ENCODE results near the gene ST7.
A peak's percentile ranks its signal among the peaks of the same experiment; 100 is the strongest.

Gene ST7

GRCh38 chr7:117085275-117085674, 132.0 kb downstream of the ST7 start:
- TF ChIP-seq ZC3H10 (CRISPR knock-in tag; IDR thresholded peaks at IDR 0.05) = no peak
- no peak for TF ChIP-seq BACH2 (CRISPR knock-in tag; IDR thresholded peaks at IDR 0.05; ENCODE audit: borderline replicate concordance)
- TF ChIP-seq ZFP30 (CRISPR knock-in tag; IDR thresholded peaks at IDR 0.05) = no peak
- no peak for TF ChIP-seq ZNF70 (CRISPR knock-in tag; IDR thresholded peaks at IDR 0.05)
- no peak for TF ChIP-seq TOX (CRISPR knock-in tag; IDR thresholded peaks at IDR 0.05; ENCODE audit: borderline replicate concordance)
- TF ChIP-seq OSR1 (CRISPR knock-in tag; IDR thresholded peaks at IDR 0.05) = no peak
- TF ChIP-seq, protein P1, sequence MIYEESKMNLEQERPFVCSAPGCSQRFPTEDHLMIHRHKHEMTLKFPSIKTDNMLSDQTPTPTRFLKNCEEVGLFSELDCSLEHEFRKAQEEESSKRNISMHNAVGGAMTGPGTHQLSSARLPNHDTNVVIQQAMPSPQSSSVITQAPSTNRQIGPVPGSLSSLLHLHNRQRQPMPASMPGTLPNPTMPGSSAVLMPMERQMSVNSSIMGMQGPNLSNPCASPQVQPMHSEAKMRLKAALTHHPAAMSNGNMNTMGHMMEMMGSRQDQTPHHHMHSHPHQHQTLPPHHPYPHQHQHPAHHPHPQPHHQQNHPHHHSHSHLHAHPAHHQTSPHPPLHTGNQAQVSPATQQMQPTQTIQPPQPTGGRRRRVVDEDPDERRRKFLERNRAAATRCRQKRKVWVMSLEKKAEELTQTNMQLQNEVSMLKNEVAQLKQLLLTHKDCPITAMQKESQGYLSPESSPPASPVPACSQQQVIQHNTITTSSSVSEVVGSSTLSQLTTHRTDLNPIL (CRISPR knock-in tag; IDR thresholded peaks at IDR 0.05; ENCODE audit: low read depth) = no peak
- no peak for TF ChIP-seq PPARA (CRISPR knock-in tag; IDR thresholded peaks at IDR 0.05; ENCODE audit: borderline replicate concordance)
- no peak for TF ChIP-seq SNAI2 (CRISPR knock-in tag; IDR thresholded peaks at IDR 0.05)
- TF ChIP-seq TSHZ2 (CRISPR knock-in tag; IDR thresholded peaks at IDR 0.05) = no peak
- no peak for TF ChIP-seq ARNTL (CRISPR knock-in tag; IDR thresholded peaks at IDR 0.05; ENCODE audit: borderline replicate concordance, low read depth)
- TF ChIP-seq, protein P2, sequence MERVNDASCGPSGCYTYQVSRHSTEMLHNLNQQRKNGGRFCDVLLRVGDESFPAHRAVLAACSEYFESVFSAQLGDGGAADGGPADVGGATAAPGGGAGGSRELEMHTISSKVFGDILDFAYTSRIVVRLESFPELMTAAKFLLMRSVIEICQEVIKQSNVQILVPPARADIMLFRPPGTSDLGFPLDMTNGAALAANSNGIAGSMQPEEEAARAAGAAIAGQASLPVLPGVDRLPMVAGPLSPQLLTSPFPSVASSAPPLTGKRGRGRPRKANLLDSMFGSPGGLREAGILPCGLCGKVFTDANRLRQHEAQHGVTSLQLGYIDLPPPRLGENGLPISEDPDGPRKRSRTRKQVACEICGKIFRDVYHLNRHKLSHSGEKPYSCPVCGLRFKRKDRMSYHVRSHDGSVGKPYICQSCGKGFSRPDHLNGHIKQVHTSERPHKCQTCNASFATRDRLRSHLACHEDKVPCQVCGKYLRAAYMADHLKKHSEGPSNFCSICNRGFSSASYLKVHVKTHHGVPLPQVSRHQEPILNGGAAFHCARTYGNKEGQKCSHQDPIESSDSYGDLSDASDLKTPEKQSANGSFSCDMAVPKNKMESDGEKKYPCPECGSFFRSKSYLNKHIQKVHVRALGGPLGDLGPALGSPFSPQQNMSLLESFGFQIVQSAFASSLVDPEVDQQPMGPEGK (CRISPR knock-in tag; IDR thresholded peaks at IDR 0.05; ENCODE audit: borderline replicate concordance) = no peak
- TF ChIP-seq POU6F1 (CRISPR knock-in tag; IDR thresholded peaks at IDR 0.05; ENCODE audit: borderline replicate concordance, low read depth) = no peak
- TF ChIP-seq CSDC2 (CRISPR knock-in tag; IDR thresholded peaks at IDR 0.05) = no peak
- TF ChIP-seq ESRRG (CRISPR knock-in tag; IDR thresholded peaks at IDR 0.05) = no peak
- TF ChIP-seq ZNF565 (CRISPR knock-in tag; conservative IDR thresholded peaks at IDR 0.05; ENCODE audit: low read depth) = no peak
- no peak for TF ChIP-seq GLIS3 (CRISPR knock-in tag; IDR thresholded peaks at IDR 0.05)
- ATAC-seq = peak; percentile 28; the same call in 2 of the 3 replicates

GRCh38 chr7:117085769-117086463, 132.6 kb downstream of the ST7 start:
- peak; percentile 33; the same call in 1 of the 3 replicates for ATAC-seq
- no peak for TF ChIP-seq BACH2 (CRISPR knock-in tag; IDR thresholded peaks at IDR 0.05; ENCODE audit: borderline replicate concordance)
- TF ChIP-seq RARB (CRISPR knock-in tag; IDR thresholded peaks at IDR 0.05) = no peak
- TF ChIP-seq, protein P1 (CRISPR knock-in tag; IDR thresholded peaks at IDR 0.05; ENCODE audit: low read depth) = no peak

DNA sequence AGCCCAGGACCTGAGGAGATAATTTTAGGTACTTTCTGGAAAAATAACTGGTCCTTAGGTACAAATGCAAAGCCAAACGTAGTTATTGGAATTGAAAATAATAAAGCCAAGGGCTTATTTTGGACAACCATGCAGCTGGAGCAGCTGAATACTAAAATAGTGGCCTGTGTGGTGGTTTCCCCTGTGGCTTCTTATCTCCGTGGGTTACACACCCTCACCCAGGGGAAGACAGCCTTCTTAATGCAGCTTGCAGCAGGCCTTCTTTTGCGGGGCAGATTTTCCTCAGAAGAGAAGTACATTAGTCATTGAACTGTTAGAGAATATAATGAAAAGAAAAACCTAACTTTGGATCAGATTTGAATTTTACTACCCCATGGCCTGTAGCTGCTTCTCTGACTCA, 133.5 kb downstream of the ST7 start:
- ATAC-seq = no peak
- no peak for TF ChIP-seq TCF4 (CRISPR knock-in tag; IDR thresholded peaks at IDR 0.05; ENCODE audit: borderline replicate concordance)
- TF ChIP-seq POU6F1 (CRISPR knock-in tag; IDR thresholded peaks at IDR 0.05; ENCODE audit: borderline replicate concordance, low read depth) = no peak
- no peak for TF ChIP-seq ZFP30 (CRISPR knock-in tag; IDR thresholded peaks at IDR 0.05)
- no peak for TF ChIP-seq GLIS3 (CRISPR knock-in tag; IDR thresholded peaks at IDR 0.05)
- no peak for TF ChIP-seq ZNF565 (CRISPR knock-in tag; conservative IDR thresholded peaks at IDR 0.05; ENCODE audit: low read depth)
- no peak for TF ChIP-seq TOX (CRISPR knock-in tag; IDR thresholded peaks at IDR 0.05; ENCODE audit: borderline replicate concordance)
- TF ChIP-seq RARB (CRISPR knock-in tag; IDR thresholded peaks at IDR 0.05) = no peak
- TF ChIP-seq ZC3H10 (CRISPR knock-in tag; IDR thresholded peaks at IDR 0.05) = no peak
- no peak for TF ChIP-seq ESRRG (CRISPR knock-in tag; IDR thresholded peaks at IDR 0.05)
- TF ChIP-seq ISL1 (CRISPR knock-in tag; IDR thresholded peaks at IDR 0.05) = no peak
- TF ChIP-seq ZNF70 (CRISPR knock-in tag; IDR thresholded peaks at IDR 0.05) = no peak
- TF ChIP-seq ARNTL (CRISPR knock-in tag; IDR thresholded peaks at IDR 0.05; ENCODE audit: borderline replicate concordance, low read depth) = no peak
- no peak for TF ChIP-seq CSDC2 (CRISPR knock-in tag; IDR thresholded peaks at IDR 0.05)
- TF ChIP-seq PPARA (CRISPR knock-in tag; IDR thresholded peaks at IDR 0.05; ENCODE audit: borderline replicate concordance) = no peak

Measured in SK-N-SH treated with all-trans-retinoic acid at 6 μM for 48 hours (cell line).